ENCODE data around the gene SHD.
"Not testable (repeated sequence)": the region's sequence is repeated elsewhere in the genome, so short reads cannot be mapped to it uniquely, and the experiment has no call there.

The SHD gene

GRCh38 chr19:4327252-4327876, 48.3 kb downstream of the SHD start:
- DNase-seq, result peak in 6 of 14 donors; percentile 18 to 74 (median 25)

- DNase-seq, result no peak
Observed at GRCh38 chr19:4327877-4328242, 48.8 kb downstream of the SHD start.

GRCh38 chr19:4328243-4328990, 49.4 kb downstream of the SHD start:
- peak; percentile 79 to 100 (median 92) for DNase-seq

GRCh38 chr19:4328991-4329681, 50.1 kb downstream of the SHD start:
- DNase-seq, result not testable (repeated sequence)

GRCh38 chr19:4329858-4330257, 50.8 kb downstream of the SHD start:
- DNase-seq, result no peak

GRCh38 chr19:4334929-4335570, 56.0 kb downstream of the SHD start:
- no peak for DNase-seq

- DNase-seq, result peak in 1 of 14 donors; percentile 15
Observed at GRCh38 chr19:4337906-4338440, 58.9 kb downstream of the SHD start.

- DNase-seq, result no peak
Observed at GRCh38 chr19:4338441-4339355, 59.6 kb downstream of the SHD start, which contains the start of gene STAP2. STAP2 (minus strand) TSS chr19:4338827; CDS start chr19:4338753, 74 bp downstream.

Data from C1 segment of cervical spinal cord (tissue), 14 donors.